ENCODE data around the gene BHMT.

- no peak for TF ChIP-seq EZH2 (IDR thresholded peaks at IDR 0.05; ENCODE audit: insufficient read depth, low read length)
- TF ChIP-seq CTCF (IDR thresholded peaks at IDR 0.05; ENCODE audit: insufficient read depth, low read depth, low read length) = no peak
These were observed 41.3 kb upstream of the BHMT start for GRCh38 chr5:79070350-79070667.

All from astrocyte (in vitro differentiated cells and primary cell).